TTC549 (cell line): ENCODE results near the gene CRYBB3.

Experiments used
- FAIRE-seq: peaks from 2 replicates; lab custom pipeline; 2012; peaks lifted over from hg19 to GRCh38; lab: Jason Lieb, UNC

Gene CRYBB3

GRCh38 chr22:25199731-25200520 is at the start of gene CRYBB3:
CRYBB3 (plus strand) TSS chr22:25199858; CDS start chr22:25201397, 1,539 bp downstream.
- FAIRE-seq = no peak

GRCh38 chr22:25153961-25154666 is 45.5 kb upstream of the CRYBB3 start:
- FAIRE-seq = no peak

GRCh38 chr22:25154667-25154999 is 45.0 kb upstream of the CRYBB3 start:
- FAIRE-seq = no peak

GRCh38 chr22:25156736-25157135 is 42.9 kb upstream of the CRYBB3 start:
- no peak for FAIRE-seq

GRCh38 chr22:25159028-25159427 is 40.6 kb upstream of the CRYBB3 start:
- FAIRE-seq = no peak

GRCh38 chr22:25160120-25160996 is 39.3 kb upstream of the CRYBB3 start:
- FAIRE-seq = no peak

- no peak for FAIRE-seq
Observed at GRCh38 chr22:25161017-25161915, 38.4 kb upstream of the CRYBB3 start.

GRCh38 chr22:25161916-25162530 is 37.6 kb upstream of the CRYBB3 start:
- no peak for FAIRE-seq

- no peak for FAIRE-seq
Observed at GRCh38 chr22:25162561-25162960, 37.1 kb upstream of the CRYBB3 start.

- no peak for FAIRE-seq
Observed at GRCh38 chr22:25165785-25166184, 33.9 kb upstream of the CRYBB3 start.

- FAIRE-seq = no peak
Observed at GRCh38 chr22:25166266-25167040, 33.2 kb upstream of the CRYBB3 start.

- FAIRE-seq = no peak
Observed at GRCh38 chr22:25167082-25167481, 32.6 kb upstream of the CRYBB3 start.

GRCh38 chr22:25167834-25168601 is 31.6 kb upstream of the CRYBB3 start:
- FAIRE-seq = no peak

- no peak for FAIRE-seq
Observed at GRCh38 chr22:25169278-25170031, 30.2 kb upstream of the CRYBB3 start.

GRCh38 chr22:25170426-25170980 is 29.2 kb upstream of the CRYBB3 start:
- no peak for FAIRE-seq

- no peak for FAIRE-seq
Observed at GRCh38 chr22:25172153-25172552, 27.5 kb upstream of the CRYBB3 start.

- no peak for FAIRE-seq
Observed at GRCh38 chr22:25174156-25174887, 25.3 kb upstream of the CRYBB3 start.

- FAIRE-seq = no peak
Observed at GRCh38 chr22:25174888-25175411, 24.7 kb upstream of the CRYBB3 start.
